H1 (cell line): ENCODE data around the gene JMJD7. TPM values are rescaled to one million over a fixed set of nuclear protein-coding genes. Genes with fewer than 3 reads are reported as not detected.

Experiments
- BACH1 ChIP-seq: IDR thresholded peaks from 2 replicates; pipeline ENCODE4 v1.6.1; 2012; ENCODE audit warnings: low read length, improper control_type of control experiment
- KDM1A ChIP-seq: fragments of 200-600, 300-600 bp; sonication (generic); IDR thresholded peaks from 2 replicates; pipeline ENCODE4 v1.7.1; 2016; ENCODE audit warnings: mild to moderate bottlenecking, low read length, borderline replicate concordance
- YY1 ChIP-seq: IDR thresholded peaks from 2 replicates; pipeline ENCODE4 v1.6.1; 2011; ENCODE audit warnings: low read depth, mild to moderate bottlenecking, low read length
- polyA plus RNA-seq, 7 experiments: library from polyadenylated mRNA; depleted of rRNA in 3 of 7; stranded (reverse) in 5 of 7; unstranded in 2 of 7; fragments of >200 nt in 5 of 7; fragments of 200-250 nt in 2 of 7; gene quantifications; 1 replicate in 5 of 7; 2 replicates in 1 of 7; 4 replicates in 1 of 7; pipeline versions ENCODE4 v1.2.1 to v1.2.3, GENCODE V29; 2011 to 2013; ENCODE audit warnings: missing spikeins in 2 of 7, mixed read lengths in 2 of 7
- total RNA-seq: library from RNA; stranded (reverse); fragmentation: NEBNext Ultra II Directional; extraction: Animal tissue kit (Norgen Biotek cat#: 25700); gene quantifications from 2 replicates; pipeline ENCODE4 v1.2.1, GENCODE V29; 2021

Gene JMJD7
- total and polyA plus RNA-seq, 2 of the 8 experiments (the other 6 are each of a cell fraction or from before 2014, with no cell fraction given): 15.0 to 20.0 TPM

GRCh38 chr15:41878355-41878699 is 50.4 kb downstream of the JMJD7 start (continued):
- TF ChIP-seq KDM1A (no peak), YY1 (no peak), BACH1 (no peak)
